GM23248 (cell line): Measurements from ENCODE around the gene SULF2.

Experiments used
- EZH2 ChIP-seq: fragments of 200-600 bp; sonication (generic); IDR thresholded peaks from 2 replicates; pipeline ENCODE4 v1.6.1; 2018; ENCODE audit warnings: antibody characterized with exemption, mild to moderate bottlenecking; ENCODE audit not compliant: insufficient read depth, poor library complexity, severe bottlenecking
- EZH2phosphoT487 ChIP-seq: fragments of 200-600 bp; sonication (generic); IDR thresholded peaks from 2 replicates; pipeline ENCODE4 v1.6.1; 2018; ENCODE audit warnings: antibody characterized with exemption, moderate library complexity, mild to moderate bottlenecking, low read depth; ENCODE audit not compliant: insufficient read depth

DNA sequence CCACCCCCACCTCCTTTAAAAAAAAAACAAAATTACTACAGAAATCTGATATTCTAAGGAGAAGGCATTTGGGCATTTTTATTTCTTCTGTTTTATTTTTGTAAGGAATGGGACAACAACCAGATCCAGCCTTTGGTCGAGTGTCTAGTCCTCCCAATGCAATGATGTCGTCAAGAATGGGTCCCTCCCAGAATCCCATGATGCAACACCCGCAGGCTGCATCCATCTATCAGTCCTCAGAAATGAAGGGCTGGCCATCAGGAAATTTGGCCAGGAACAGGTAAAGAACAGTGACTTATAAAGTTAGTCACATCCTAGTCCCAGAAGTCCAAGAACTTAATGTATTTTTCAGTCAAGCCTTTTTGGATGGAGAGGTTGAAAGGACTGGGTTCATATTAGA, 133.0 kb downstream of the SULF2 start:
- TF ChIP-seq EZH2 (no peak), EZH2phosphoT487 (no peak)
